ENCODE measurements around the gene PTPRN2.
"Not testable (repeated sequence)": the region's sequence is repeated elsewhere in the genome, so short reads cannot be mapped to it uniquely, and the experiment has no call there.

Gene PTPRN2

GRCh38 chr7:157789942-157790341 is 797.7 kb downstream of the PTPRN2 start:
- DNase-seq (ENCODE audit: low read depth), result no peak

- no peak for DNase-seq (ENCODE audit: low read depth)
Observed at GRCh38 chr7:157789094-157789493, 798.5 kb downstream of the PTPRN2 start.

GRCh38 chr7:157788573-157788972 is 799.0 kb downstream of the PTPRN2 start:
- no peak for DNase-seq (ENCODE audit: low read depth)

- no peak for DNase-seq (ENCODE audit: low read depth)
Observed at GRCh38 chr7:157787275-157787701, 800.3 kb downstream of the PTPRN2 start.

- DNase-seq (ENCODE audit: low read depth), result no peak
Observed at GRCh38 chr7:157786375-157787274, 801.0 kb downstream of the PTPRN2 start.

GRCh38 chr7:157785486-157786186 is 802.0 kb downstream of the PTPRN2 start:
- DNase-seq (ENCODE audit: low read depth), result no peak

GRCh38 chr7:157784979-157785441 is 802.6 kb downstream of the PTPRN2 start:
- DNase-seq (ENCODE audit: low read depth), result no peak

- DNase-seq (ENCODE audit: low read depth), result no peak
Observed at GRCh38 chr7:157784041-157784835, 803.4 kb downstream of the PTPRN2 start.

- DNase-seq (ENCODE audit: low read depth), result no peak
Observed at GRCh38 chr7:157782041-157782440, 805.6 kb downstream of the PTPRN2 start.

GRCh38 chr7:157780721-157781120 is 806.9 kb downstream of the PTPRN2 start:
- no peak for DNase-seq (ENCODE audit: low read depth)

- no peak for DNase-seq (ENCODE audit: low read depth)
Observed at GRCh38 chr7:157780312-157780711, 807.3 kb downstream of the PTPRN2 start.

- DNase-seq (ENCODE audit: low read depth), result no peak
Observed at GRCh38 chr7:157779206-157779605, 808.4 kb downstream of the PTPRN2 start.

GRCh38 chr7:157777194-157777762 is 810.3 kb downstream of the PTPRN2 start:
- DNase-seq (ENCODE audit: low read depth), result not testable (repeated sequence)

GRCh38 chr7:157775560-157776332 is 811.9 kb downstream of the PTPRN2 start:
- DNase-seq (ENCODE audit: low read depth), result no peak

GRCh38 chr7:157775021-157775559 is 812.5 kb downstream of the PTPRN2 start:
- DNase-seq (ENCODE audit: low read depth), result no peak

- DNase-seq (ENCODE audit: low read depth), result no peak
Observed at GRCh38 chr7:157774495-157774894, 813.1 kb downstream of the PTPRN2 start.

GRCh38 chr7:157773361-157773760 is 814.3 kb downstream of the PTPRN2 start:
- no peak for DNase-seq (ENCODE audit: low read depth)

- DNase-seq (ENCODE audit: low read depth), result no peak
Observed at GRCh38 chr7:157772486-157773130, 815.0 kb downstream of the PTPRN2 start.

GRCh38 chr7:157771689-157772088 is 815.9 kb downstream of the PTPRN2 start:
- no peak for DNase-seq (ENCODE audit: low read depth)

- no peak for DNase-seq (ENCODE audit: low read depth)
Observed at GRCh38 chr7:157770716-157771320, 816.8 kb downstream of the PTPRN2 start.

All from CMK (cell line).